HG03045 (cell line): Measurements from ENCODE around the gene HTRA1.

ENCODE experiments used
- ATAC-seq: cut with Tn5 transposase; IDR thresholded peaks from one replicate; pipeline ENCODE4 v1.9.1; 2021; ENCODE audit warnings: mild to moderate bottlenecking, moderate library complexity; ENCODE audit not compliant: unreplicated experiment

The HTRA1 gene

DNA sequence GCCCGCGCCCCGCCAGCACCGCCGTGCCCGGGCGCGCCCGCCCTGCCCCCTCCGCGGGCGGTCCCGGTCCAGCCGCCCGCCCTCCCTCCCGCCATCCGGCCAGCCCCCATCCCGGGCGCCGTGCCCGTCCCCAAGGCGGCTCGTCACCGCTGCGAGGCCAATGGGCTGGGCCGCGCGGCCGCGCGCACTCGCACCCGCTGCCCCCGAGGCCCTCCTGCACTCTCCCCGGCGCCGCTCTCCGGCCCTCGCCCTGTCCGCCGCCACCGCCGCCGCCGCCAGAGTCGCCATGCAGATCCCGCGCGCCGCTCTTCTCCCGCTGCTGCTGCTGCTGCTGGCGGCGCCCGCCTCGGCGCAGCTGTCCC, at the start of gene HTRA1:
Gene HTRA1 (plus strand): TSS at position 187 of the 362 bp plus-strand sequence. CDS start 100 bp downstream, at position 287.
- ATAC-seq, result no peak

DNA sequence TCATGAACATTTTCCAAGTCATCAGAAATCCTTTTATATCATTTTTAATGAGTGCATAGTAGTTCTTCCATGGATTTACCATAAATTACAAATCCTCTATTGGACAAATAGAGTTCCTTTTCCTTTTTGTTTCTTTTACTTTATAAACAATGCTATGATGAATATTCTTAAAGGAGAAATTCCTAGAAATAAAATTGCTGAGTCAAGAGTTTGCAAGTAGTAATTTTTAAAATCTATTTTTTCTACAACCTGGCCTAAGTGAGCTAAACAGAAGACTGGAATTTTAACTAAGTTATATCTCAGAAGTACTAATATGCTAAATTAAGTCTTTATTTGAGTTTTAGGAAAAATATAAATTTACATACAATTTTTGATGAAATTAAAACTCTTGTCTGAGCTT, 48.0 kb upstream of the HTRA1 start:
- ATAC-seq, result no peak

DNA sequence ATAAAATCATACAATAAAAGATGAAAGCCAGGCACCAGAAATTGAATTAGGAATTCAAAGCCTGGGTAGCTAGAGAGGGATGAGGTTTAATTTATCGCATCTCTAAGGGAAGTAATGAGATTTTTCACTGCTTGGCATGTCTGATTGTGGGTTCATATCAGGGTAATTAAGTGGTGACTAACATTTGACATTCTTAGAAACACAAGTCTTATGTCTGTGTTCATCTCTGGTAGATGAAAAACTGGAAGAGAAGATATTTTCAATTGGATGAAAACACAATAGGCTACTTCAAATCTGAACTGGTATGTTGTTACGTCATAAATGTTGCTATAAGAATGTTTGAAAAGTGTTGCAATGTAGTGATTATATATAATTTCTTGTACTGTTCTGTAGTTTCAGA, 43.7 kb upstream of the HTRA1 start:
- no peak for ATAC-seq

DNA sequence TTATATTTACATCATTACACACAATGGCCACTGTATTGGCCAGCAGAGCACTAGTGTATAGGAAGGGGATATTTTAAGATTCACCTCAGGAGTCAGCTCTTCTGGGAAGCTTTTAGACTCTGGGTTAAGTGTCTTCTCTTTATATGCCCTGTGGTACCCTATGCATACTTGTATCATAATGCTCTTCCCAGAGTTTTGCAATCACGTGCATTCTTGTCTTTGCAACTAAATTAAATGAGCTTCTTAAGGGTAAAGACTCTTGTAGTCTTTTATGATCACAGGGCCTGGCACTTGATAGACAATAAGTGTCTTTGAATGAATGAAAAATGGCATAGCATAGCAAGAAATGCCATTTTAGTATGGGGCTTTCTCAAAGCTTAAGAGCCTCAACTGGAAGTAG, 42.3 kb upstream of the HTRA1 start:
- no peak for ATAC-seq

DNA sequence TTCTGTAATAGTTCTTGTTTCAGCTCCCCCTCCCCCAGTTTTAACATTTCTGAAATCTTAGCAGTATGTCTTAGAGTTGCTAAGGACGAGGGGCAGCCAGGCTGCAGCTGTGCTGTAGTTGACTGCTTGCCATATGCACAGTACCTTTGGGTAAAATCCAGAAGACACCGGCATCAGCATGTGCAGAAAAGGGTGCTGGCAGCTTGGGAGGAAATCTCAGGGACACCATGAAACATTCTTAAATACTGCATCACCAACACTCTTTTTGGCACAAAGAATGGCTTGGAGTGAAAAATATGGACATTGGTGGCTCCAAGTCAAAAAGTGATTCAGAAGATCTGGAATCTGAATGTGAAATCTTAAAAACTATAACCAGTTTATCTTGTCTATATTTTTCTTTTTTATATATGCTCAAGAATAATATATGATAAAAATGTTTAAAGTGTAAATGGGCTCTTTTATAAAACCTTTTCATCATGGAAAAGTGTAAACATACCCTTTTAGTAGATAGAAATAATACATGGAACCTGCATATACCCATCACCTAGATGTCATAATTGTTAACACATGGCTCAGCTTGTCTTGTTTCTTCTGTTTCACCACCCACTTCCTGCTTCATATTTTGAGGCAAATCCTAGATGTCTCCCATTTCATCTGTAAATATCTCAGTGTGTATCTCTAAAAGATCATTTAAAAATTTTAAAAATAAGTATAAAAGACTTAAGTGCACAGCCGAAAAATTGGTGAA, 41.3 kb upstream of the HTRA1 start:
- no peak for ATAC-seq

DNA sequence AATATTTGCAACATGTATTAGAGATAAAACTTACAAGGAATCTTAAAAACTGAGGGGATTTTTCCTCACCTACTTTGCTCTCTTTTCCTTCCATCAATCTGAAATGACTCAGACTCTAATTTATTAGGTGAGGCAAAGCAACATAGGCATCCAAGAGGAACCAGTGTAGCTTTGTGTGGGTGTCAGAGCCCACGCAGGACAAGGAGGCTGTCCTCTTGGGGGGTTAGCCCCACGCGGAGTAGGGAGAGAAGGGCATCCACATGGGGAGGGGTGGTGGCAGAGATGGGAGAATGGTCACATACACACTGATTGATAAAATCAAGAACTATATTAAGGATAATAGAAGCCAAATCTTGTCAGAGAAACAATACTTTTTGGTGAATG, 40.7 kb upstream of the HTRA1 start:
- ATAC-seq, result no peak

DNA sequence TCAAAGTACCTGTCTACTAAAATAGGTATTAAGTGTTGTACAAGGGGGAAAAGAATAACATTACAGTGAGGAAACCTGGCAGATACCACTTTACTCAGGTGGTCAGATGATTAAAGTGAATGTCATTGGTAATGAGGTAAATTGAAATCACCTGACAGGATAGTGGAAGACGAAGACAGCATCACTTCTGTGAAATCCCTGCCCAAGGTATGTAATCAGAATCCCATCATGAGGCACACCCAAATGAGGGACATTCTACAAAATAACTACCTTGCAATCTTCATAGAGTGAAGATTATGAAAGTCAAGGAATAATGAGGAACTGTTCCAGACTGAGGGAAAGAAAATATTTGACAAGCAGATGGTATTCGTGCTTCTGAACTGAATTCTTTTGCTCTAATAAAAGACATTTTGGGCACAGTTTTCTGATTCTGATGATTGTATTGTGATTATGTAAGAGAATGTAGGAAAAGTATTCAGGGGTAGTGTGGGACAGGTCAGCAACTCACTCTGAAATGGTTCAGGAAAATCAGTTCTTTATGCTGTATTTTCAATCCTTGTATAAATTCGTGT, 40.2 kb upstream of the HTRA1 start:
- no peak for ATAC-seq

DNA sequence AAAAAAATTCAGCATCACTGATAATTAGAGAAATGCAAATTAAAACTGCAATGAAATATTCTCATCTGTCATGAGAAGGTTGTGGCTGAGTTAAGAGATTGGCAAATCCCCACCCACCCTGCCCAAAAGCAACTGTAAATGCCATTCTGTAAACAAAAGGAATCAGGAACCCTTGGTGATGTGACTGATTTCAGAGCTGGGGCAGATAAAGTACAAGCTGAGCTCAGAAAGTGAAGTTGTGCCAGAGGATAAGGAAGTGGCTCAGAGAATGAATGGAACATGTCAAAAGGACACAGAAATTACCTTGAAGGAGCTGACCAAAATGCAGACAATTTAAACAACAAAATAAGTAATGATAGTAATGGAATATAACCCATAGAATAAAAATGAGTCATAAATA, 39.6 kb upstream of the HTRA1 start:
- ATAC-seq, result no peak

DNA sequence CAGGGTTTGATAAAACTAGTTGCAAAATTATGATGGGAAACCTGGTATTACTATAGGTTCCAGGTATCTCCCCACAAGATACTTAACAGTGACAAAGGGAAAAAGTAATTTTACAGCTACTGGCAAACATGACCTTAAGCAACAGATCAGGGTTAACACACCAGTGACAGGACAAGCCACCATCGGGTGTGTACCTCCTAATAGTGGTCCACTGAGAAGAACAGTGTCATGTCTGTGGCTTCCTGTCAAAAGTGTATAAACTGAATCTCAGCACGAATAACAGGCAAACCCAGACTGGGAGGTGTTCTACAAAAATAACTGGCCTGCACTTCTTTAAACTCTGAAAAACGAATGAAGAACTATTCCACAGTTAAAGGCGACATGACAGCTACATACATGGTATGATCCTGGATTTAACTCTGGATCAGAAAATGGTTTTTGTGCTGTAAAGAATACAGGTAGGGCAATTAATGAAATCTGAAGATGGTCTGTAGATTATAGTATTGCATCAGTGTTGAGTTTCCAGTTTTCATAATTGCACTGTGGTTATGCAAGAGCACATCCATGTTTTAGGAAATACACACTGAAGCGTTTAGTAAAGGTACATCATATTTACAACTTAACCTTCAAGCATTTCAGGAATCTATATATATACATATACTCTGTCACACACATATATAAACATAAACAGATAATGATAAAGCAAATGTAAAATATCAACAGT, 38.9 kb upstream of the HTRA1 start:
- no peak for ATAC-seq

DNA sequence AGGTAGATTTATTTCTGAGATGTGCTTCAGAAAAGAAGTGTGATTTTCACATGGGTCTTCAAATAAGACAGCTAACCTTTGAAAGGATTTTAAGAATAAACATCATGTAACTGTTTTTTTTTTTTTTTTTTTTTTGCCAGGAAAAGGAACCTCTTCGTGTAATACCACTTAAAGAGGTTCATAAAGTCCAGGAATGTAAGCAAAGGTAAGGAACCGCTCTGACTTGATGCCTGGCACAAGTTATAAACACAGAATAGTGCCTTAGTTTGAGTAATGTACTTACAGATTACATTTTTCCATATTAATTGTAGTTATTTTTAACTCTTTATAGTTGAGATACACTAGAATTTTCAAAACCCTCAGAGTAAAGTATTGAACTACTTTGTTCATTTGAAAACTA, 37.3 kb upstream of the HTRA1 start:
- ATAC-seq, result no peak

DNA sequence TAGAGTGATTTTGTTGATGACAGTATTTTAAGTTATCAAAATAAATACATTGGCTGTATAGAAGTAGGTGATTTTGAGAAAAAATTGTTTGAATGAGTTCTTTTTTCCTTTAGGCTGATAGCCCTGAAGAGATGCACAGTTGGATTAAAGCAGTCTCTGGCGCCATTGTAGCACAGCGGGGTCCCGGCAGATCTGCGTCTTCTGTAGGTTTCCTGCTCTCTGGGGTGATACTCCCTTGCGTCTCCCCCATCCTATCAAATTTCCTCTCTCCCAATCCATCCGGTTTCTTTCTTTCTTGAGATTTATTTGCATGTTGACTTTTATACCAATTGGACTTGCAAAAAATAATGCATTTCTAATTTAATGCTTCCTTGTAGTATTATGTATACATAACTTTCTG, 34.5 kb upstream of the HTRA1 start:
- no peak for ATAC-seq

DNA sequence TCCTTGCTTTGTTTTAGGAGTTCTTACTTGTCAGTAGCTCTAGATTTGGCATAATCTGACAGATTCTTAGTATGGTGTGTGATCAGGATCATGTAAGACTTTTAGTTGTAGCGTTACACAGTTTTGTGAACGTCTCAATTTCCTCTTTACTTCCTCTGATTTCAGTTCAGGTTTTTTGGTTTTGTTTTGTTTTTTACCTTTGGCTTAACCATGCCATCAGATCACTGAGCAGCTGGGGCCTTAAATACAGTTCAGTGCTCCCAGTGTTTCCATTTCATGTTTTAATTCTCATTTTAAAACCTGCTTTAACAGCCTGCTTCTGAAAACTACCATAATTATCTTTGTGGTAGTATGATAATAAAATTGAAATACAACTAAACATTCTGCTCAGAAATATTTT, 34.1 kb upstream of the HTRA1 start:
- ATAC-seq, result no peak

DNA sequence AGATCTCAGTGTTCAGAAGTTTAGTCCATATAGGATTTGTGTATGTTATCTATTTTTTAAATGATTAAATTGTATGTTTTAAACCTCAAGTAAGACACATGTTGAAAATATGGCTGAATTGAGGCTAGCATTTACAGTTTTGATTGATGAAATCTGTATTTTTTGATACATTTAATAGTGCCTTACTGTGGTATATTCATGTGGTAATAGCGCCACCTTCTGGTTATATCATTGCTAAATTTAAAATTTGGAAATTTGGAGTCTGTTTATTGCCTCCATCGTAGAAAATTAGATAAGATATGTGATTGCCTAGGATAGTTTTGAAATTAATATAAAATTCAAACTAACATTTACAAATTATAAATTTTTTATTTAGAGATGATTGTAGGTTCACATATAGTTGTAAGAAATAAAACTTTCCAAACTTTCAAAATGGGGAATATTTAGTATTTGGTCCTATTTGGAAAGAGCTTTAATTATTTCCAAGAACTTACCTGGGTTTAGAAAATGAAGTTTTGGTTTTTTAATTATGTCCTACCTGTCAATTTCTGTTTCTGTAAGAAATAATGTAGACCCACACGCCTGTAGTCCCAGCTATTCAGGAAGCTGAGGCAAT, 26.0 kb upstream of the HTRA1 start:
- ATAC-seq, result no peak

DNA sequence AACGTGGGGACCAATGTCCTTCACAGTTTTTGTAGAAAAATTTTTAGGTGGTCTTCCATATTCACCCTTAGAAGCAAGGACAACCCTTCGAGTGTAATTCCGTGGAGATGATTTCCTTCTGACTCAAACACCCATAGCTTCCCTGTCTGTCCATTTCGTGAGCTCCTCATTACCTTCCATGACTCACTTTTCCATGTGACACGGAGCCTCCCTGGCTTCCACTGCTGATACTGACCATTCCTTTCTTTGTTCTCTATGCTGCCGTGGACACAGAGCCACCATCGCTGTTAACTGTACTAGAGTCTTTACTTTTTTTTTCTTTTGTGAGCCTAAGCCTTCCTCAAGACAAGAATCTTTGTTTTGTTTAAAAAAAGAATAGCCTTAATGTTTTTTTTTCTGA, 19.4 kb upstream of the HTRA1 start:
- ATAC-seq, result no peak

DNA sequence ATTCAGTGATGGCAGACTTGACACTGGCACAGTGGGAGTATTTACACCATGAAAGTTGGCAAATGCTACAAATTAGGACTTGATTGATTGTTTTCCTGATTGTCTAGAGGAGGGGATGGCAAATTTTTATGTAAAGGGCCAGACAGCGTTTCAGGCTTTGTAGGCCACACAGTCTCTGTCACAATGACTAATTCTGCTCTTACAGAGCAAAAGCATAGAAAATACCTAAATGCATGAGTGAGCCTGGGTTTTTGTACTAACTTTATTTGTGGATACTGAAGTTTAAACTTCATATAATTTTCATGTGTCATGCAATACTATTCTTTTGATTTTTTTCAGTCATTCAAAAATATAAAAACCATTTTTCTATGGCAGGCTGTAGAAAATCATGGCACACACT, 15.9 kb upstream of the HTRA1 start:
- no peak for ATAC-seq

DNA sequence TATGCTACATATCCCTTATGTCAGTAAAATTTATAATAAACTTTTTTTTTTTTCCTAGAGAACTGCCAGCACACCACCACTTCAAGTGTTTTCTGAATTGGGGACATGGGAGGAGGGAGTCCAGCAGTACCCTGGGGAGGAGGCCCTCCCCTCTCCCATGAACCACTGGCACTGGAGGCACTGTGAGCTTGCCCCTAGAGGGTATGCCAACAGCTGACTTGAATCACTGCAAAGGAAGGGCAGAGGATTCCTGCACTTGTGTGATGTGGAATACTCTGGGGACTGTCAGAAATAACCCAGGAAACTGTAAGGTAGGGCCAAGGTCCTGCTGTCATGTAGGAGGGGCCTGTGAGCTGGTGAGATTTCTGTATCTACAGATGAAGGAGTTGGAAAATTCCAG, 15.4 kb upstream of the HTRA1 start:
- ATAC-seq, result no peak

DNA sequence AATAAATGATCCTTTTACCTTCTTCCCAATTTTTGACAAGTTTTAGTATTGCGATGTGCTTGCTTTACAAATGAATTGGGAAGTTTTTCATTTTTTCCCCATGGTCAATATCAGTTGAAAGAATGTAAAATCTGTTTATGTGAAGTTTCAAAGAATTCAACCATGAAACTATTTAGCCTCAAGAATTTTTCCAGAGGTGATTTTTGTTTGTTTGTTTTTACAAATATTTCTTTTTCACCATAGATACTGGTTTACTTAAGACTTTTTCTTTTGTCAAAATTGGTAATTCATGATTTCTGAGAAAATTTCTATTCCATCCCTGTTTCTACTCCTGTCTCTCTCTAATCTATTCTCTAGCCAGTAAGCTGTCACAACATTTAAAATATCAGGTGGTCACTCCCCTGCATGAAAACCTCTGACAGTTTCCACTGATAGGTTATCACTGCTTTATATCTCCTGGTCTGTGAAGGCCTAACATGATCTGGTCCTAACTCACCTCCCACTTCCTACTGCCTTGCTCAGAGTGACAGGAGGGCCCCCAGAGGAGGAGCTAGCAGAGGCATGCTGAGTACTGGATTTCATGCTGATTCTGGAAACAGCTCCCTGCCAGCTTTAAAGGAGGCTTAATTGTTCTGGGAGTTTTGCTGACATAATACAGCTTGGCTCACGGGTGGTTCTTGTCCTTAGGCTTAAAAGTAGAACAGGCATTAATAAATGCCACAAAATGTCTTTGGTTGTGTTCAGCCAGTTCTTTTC, 14.5 kb upstream of the HTRA1 start:
- ATAC-seq, result no peak

DNA sequence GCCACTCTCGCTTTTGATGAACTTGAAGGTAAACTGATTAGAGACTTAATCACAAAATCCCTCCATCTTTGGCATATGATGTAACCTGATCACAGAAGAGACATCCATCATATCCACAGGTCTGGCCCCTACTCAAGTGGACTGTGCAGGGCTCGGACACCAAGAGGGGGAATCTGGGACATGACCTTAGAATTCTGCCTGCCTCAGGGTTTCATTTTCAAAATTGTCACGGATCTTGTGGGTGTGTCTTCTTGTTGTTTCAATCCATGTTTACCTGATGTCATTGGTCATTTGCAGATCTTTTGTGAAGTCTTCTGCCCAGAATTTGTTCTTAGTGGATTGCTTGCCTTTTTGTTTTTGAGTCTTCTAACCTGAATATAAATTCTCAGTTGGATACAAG, 12.8 kb upstream of the HTRA1 start:
- ATAC-seq, result no peak

DNA sequence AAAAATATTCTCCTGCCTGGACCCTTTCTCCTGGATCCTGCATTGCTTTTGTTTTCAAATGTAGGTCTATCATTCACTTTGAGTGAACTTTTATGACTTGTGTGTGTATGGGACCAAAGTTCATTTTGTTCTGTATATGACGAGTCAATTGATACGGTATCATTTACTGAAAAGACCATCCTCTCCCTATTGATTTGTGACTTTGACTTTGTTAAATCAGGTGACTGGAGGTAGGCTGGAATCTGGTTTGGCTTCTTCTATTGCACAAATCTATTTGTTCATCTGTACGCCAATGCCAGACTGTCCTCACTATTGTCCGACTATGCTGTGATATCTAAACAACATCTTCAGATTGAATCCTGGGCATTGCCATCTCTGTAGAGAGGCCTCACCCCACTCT, 12.2 kb upstream of the HTRA1 start:
- no peak for ATAC-seq

DNA sequence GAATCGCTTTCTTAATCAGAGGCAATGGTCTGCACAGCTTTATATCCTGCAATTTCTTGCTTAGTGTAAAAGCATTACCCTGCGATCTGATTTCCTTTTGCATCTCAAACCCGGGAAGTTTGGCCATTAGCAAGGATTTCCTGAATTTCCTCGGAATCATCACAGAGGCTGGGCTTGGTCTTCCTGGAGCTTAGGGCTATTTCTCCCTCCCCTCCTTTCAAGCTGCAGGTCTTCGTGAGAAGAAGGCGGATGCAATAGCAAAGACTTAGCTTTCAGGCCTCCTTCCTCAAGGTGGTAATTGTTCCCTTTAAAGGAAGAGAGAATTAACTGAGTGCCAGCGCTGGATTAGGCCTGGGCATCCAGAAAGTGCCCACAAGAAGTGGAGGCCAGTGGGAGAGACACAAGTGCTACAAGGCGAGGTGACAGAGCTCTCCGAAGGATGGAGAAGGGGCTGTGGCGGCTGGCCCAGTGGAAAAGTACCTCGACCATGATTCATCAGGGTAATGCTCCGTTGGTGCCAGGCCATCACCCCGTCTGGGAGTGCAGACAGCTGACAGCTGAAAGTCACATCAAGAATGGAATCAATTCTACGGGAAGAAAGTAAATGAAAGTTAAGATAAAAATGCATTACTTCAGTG, 10.9 kb upstream of the HTRA1 start:
- ATAC-seq, result no peak

DNA sequence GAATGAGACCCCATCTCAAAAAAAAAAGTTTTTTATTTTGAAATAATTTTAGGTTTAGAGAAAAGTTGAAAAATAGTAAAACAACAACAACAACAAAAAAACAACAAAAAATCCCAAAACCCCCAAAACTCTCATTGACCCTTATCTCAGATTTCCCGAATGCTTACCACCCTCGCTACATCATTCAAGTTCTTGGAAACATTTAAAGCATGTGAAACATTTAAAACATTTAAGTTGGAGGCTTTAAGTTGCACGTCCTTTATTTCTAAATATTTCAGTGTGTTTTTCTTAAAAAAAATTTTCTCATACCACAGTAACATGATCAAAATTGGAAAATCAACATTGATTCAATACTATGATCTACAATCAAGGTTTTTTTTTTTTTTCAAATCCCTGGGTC, 7.3 kb upstream of the HTRA1 start:
- no peak for ATAC-seq
